ENCODE data around the gene PCYOX1L.

DNA sequence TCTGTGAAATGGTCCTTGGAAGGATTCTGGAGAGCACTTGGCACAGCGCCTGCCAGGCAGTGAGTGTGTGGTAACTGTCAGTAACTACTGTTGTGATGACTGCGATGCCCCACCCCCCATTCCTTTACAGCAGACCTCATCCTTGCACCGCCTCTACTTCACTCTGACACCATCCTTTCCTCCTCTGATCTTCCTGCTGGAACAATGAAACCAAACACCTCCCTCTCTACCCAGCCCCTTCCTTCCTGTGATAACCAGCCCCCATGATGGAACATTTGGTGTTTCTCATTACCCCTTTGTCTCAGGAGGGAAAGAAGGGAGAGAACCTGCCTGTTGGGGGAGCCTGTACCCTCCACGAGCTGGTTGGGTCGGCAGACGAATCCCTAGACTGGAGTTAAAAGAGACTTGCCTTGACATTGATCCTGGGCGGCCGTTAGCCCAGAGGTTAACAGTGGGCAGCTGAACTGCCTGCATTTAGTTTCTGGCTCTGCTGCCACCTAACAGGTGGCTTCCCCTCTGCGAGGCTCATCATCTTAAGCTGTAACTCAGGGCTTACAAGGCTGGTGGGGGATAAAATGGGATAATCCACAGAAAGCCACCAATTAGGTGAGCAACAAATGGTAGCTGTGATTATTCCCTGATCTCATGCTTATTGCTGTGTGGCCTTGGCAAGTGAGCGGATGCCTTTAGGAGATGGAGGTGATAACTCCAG is 46.7 kb upstream of the PCYOX1L start:
- TF ChIP-seq, protein P1, sequence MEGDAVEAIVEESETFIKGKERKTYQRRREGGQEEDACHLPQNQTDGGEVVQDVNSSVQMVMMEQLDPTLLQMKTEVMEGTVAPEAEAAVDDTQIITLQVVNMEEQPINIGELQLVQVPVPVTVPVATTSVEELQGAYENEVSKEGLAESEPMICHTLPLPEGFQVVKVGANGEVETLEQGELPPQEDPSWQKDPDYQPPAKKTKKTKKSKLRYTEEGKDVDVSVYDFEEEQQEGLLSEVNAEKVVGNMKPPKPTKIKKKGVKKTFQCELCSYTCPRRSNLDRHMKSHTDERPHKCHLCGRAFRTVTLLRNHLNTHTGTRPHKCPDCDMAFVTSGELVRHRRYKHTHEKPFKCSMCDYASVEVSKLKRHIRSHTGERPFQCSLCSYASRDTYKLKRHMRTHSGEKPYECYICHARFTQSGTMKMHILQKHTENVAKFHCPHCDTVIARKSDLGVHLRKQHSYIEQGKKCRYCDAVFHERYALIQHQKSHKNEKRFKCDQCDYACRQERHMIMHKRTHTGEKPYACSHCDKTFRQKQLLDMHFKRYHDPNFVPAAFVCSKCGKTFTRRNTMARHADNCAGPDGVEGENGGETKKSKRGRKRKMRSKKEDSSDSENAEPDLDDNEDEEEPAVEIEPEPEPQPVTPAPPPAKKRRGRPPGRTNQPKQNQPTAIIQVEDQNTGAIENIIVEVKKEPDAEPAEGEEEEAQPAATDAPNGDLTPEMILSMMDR (IDR thresholded peaks at IDR 0.05; ENCODE audit: control extremely low read depth in 1 of 3, insufficient read depth in 1 of 3, low read depth in 1 of 3, low read length in 3 of 3): peak in 1 of 3 experiments; percentile 13; a peak in 1 of 4 replicates
- TF ChIP-seq CHD2 (IDR thresholded peaks at IDR 0.05; ENCODE audit: low read length) (no peak), SP1 (IDR thresholded peaks at IDR 0.05; ENCODE audit: low read depth, low read length) (no peak)
